HEK293T (cell line): ENCODE data around the gene PCDHA6.
"Not testable (repeated sequence)": the region's sequence is repeated elsewhere in the genome, so short reads cannot be mapped to it uniquely, and the experiment has no call there.

Experiments
- CTCF ChIA-PET: fragments of 350-600 bp; formaldehyde crosslinking; extraction: SDS; loops from one replicate; lab custom pipeline; 2021; ENCODE audit warnings: antibody characterized with exemption, inconsistent platforms; lab: Yijun Ruan, JAX
- POLR2A ChIA-PET: fragments of 350-600 bp; formaldehyde crosslinking; extraction: SDS; loops from one replicate; lab custom pipeline; 2020; ENCODE audit warnings: antibody characterized with exemption, inconsistent platforms; lab: Yijun Ruan, JAX
- DNase-seq: peaks from one replicate; pipeline ENCODE4 v3.0.0; 2012; ENCODE audit warnings: mixed read lengths; ENCODE audit errors: extremely low spot score
- ARNT ChIP-seq: fragments of 450-650 bp; IDR thresholded peaks from 2 replicates; pipeline ENCODE4 v1.6.1; 2017; ENCODE audit warnings: mild to moderate bottlenecking
- BHLHE40 ChIP-seq: fragments of 450-650 bp; IDR thresholded peaks from 2 replicates; pipeline ENCODE4 v1.6.1; 2016; ENCODE audit warnings: mild to moderate bottlenecking, moderate library complexity, borderline replicate concordance
- CTBP1 ChIP-seq: fragments of 450-650 bp; IDR thresholded peaks from 2 replicates; pipeline ENCODE4 v1.6.1; 2016; ENCODE audit warnings: borderline replicate concordance
- ELF4 ChIP-seq: fragments of 450-650 bp; IDR thresholded peaks from 2 replicates; pipeline ENCODE4 v1.6.1; 2017; ENCODE audit warnings: antibody characterized with exemption
- FOXA1 ChIP-seq: fragments of 450-650 bp; IDR thresholded peaks from 2 replicates; pipeline ENCODE4 v1.6.1; 2016; ENCODE audit warnings: mild to moderate bottlenecking
- FOXK2 ChIP-seq: fragments of 450-650 bp; IDR thresholded peaks from 2 replicates; pipeline ENCODE4 v1.6.1; 2016; ENCODE audit warnings: mild to moderate bottlenecking
- FOXM1 ChIP-seq: fragments of 450-650 bp; IDR thresholded peaks from 2 replicates; pipeline ENCODE4 v1.6.1; 2017; ENCODE audit warnings: mild to moderate bottlenecking, borderline replicate concordance
- HDGF ChIP-seq: fragments of 450-650 bp; IDR thresholded peaks from 2 replicates; pipeline ENCODE4 v1.6.1; 2017; ENCODE audit warnings: antibody characterized with exemption, borderline replicate concordance
- L3MBTL2 ChIP-seq: fragments of 450-650 bp; conservative IDR thresholded peaks from 2 replicates; pipeline ENCODE4 v1.6.1; 2016; ENCODE audit warnings: mild to moderate bottlenecking
- LEF1 ChIP-seq: fragments of 450-650 bp; IDR thresholded peaks from 2 replicates; pipeline ENCODE4 v1.6.1; 2017; ENCODE audit warnings: mild to moderate bottlenecking, borderline replicate concordance
- NFRKB ChIP-seq: fragments of 450-650 bp; IDR thresholded peaks from 2 replicates; pipeline ENCODE4 v1.6.1; 2016; ENCODE audit warnings: mild to moderate bottlenecking, moderate library complexity
- SP1 ChIP-seq: fragments of 450-650 bp; IDR thresholded peaks from 2 replicates; pipeline ENCODE4 v1.6.1; 2017
- SUZ12 ChIP-seq: fragments of 450-650 bp; IDR thresholded peaks from 2 replicates; pipeline ENCODE4 v1.6.1; 2016; ENCODE audit warnings: mild to moderate bottlenecking
- TARDBP ChIP-seq: fragments of 450-650 bp; IDR thresholded peaks from 2 replicates; pipeline ENCODE4 v1.6.1; 2016
- ZNF384 ChIP-seq: fragments of 450-650 bp; IDR thresholded peaks from 2 replicates; pipeline ENCODE4 v1.6.1; 2016
- TF ChIP-seq, protein P1 (sequence below): fragments of 450-650 bp; IDR thresholded peaks from 2 replicates; pipeline ENCODE4 v1.6.1; 2016

Gene PCDHA6

DNA sequence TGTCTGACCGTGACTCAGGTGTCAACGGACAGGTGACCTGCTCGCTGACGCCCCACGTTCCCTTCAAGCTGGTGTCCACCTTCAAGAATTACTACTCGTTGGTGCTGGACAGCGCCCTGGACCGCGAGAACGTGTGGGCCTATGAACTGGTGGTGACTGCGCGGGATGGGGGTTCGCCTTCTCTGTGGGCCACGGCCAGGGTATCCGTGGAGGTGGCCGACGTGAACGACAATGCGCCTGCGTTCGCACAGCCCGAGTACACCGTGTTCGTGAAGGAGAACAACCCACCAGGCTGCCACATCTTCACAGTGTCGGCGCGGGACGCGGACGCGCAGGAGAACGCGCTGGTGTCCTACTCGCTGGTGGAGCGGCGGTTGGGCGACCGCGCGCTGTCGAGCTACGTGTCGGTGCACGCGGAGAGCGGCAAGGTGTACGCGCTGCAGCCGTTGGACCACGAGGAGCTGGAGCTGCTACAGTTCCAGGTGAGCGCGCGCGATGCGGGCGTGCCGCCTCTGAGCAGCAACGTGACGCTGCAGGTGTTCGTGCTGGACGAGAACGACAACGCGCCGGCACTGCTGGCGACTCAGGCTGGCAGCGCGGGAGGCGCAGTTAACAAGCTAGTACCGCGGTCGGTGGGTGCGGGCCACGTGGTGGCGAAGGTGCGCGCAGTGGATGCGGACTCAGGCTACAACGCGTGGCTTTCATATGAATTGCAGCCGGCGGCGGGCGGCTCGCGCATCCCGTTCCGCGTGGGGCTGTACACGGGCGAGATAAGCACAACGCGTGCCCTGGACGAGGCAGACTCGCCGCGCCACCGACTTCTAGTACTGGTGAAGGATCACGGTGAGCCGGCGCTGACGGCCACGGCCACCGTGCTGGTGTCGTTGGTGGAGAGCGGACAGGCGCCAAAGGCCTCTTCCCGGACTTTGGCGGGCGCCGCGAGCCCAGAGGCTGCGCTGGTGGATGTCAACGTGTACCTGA is 42.8 kb downstream of the PCDHA6 start:
- ChIA-PET CTCF (interaction anchor here (0.6 to 2.3 kb wide), 8 partner anchors 9 to 175 kb away, joined by 3 to 80 read pairs (median 6); partner anchors contain the start of genes PCDHA10 and PCDHAC1), POLR2A (no interaction called here)
- TF ChIP-seq SP1 (no peak), CTBP1 (no peak), FOXA1 (no peak), ARNT (no peak), FOXK2 (no peak), NFRKB (no peak), TARDBP (no peak), SUZ12 (no peak), ELF4 (no peak), HDGF (no peak), BHLHE40 (no peak), ZNF384 (no peak), L3MBTL2 (no peak), FOXM1 (no peak)
- TF ChIP-seq, protein P1, sequence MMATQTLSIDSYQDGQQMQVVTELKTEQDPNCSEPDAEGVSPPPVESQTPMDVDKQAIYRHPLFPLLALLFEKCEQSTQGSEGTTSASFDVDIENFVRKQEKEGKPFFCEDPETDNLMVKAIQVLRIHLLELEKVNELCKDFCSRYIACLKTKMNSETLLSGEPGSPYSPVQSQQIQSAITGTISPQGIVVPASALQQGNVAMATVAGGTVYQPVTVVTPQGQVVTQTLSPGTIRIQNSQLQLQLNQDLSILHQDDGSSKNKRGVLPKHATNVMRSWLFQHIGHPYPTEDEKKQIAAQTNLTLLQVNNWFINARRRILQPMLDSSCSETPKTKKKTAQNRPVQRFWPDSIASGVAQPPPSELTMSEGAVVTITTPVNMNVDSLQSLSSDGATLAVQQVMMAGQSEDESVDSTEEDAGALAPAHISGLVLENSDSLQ, result no peak
- DNase-seq, result no peak

DNA sequence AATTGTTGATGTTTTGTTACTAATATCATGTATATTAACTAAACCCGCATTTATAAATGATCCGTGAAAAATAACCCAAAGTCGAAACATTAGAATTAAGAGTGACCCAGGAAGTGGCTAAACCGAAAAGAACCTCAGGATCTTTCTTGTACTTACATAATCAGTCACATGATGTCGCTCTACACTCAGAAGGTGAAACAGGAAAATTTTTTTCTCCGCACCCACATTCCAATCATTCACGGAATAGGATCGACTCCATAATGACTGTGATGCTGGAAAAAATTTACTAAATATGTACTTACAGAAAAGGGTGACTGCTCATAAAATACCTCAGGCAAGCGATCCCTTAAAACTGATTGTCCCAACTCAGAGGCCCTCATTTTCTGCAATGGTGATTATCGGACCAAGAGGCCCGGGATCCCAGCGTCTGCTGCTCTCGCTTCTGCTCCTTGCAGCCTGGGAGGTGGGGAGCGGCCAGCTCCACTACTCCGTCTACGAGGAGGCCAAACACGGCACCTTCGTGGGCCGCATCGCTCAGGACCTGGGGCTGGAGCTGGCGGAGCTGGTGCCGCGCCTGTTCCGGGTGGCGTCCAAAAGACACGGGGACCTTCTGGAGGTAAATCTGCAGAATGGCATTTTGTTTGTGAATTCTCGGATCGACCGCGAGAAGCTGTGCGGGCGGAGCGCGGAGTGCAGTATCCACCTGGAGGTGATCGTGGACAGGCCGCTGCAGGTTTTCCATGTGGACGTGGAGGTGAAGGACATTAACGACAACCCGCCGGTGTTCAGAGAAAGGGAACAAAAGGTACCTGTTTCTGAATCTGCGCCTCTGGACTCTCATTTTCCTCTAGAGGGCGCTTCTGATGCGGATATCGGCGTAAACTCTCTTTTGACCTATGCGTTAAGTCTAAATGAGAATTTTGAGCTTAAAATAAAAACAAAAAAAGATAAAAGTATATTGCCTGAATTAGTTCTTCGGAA is 47.6 kb downstream of the PCDHA6 start, which contains the start of gene PCDHA12:
PCDHA12 (plus strand) TSS at position 224 of the 981 bp plus-strand sequence; CDS start at position 389, 165 bp downstream.
- ChIA-PET CTCF (no interaction called here), POLR2A (no interaction called here)
- DNase-seq, result no peak
- TF ChIP-seq TARDBP (no peak), NFRKB (no peak), LEF1 (no peak), ELF4 (no peak), SP1 (no peak), L3MBTL2 (no peak), ZNF384 (no peak)
- TF ChIP-seq, protein P1, result no peak

GRCh38 chr5:140876541-140877261 is 48.9 kb downstream of the PCDHA6 start:
- DNase-seq, CTCF ChIA-PET, POLR2A ChIA-PET: not testable (repeated sequence)

- TF ChIP-seq CTBP1 (no peak), ZNF384 (no peak), NFRKB (no peak), ELF4 (no peak), FOXK2 (no peak), SUZ12 (no peak), SP1 (no peak), FOXM1 (no peak), FOXA1 (no peak), BHLHE40 (no peak)
- TF ChIP-seq, protein P1, result no peak
- DNase-seq, result no peak
- CTCF ChIA-PET, result no interaction called here
- POLR2A ChIA-PET, result no interaction called here
These were observed 49.5 kb downstream of the PCDHA6 start for GRCh38 chr5:140877262-140877581.
